Stomach (tissue), 9 donors: ENCODE results near the gene FAT2. TPM values are rescaled to one million over a fixed set of nuclear protein-coding genes. Genes with fewer than 3 reads are reported as not detected.

Experiments used
- DNase-seq, 2 donors: peaks; one replicate each; pipeline versions ENCODE4 v3.0.0 to v3.0.0-alpha.2; 2013 to 2019
- H3K27ac ChIP-seq, 5 donors: fragments of 200-600 bp in 4 of 5; sonication (generic) in 4 of 5; one replicate each; pipeline ENCODE4 v1.5.1; 2013 to 2019; ENCODE audit warnings: mild to moderate bottlenecking in 1 of 5, moderate library complexity in 1 of 5
- H3K27me3 ChIP-seq, 3 donors: fragments of 200-600 bp; sonication (generic); one replicate each; pipeline ENCODE4 v1.5.1; 2017 to 2019; ENCODE audit warnings: mixed run types in 1 of 3
- H3K36me3 ChIP-seq, 4 donors: fragments of 200-600 bp; sonication (generic); 1 replicate in 3 of 4; 2 replicates in 1 of 4; pipeline ENCODE4 v1.5.1; 2016 to 2019
- H3K4me1 ChIP-seq, 4 donors: fragments of 200-600 bp; sonication (generic); one replicate each; pipeline ENCODE4 v1.5.1; 2016 to 2019
- H3K4me3 ChIP-seq, 4 donors: fragments of 200-600 bp; sonication (generic) in 3 of 4; one replicate each; pipeline ENCODE4 v1.5.1; 2016 to 2019; ENCODE audit warnings: mild to moderate bottlenecking in 1 of 4
- H3K9me3 ChIP-seq, 4 donors: fragments of 200-600 bp; sonication (generic); one replicate each; pipeline ENCODE4 v1.5.1; 2016 to 2019
- EP300 ChIP-seq: sonication (generic); formaldehyde crosslinking; IDR thresholded peaks from one replicate; pipeline ENCODE4 v1.6.1; 2017; ENCODE audit warnings: antibody characterized with exemption
- POLR2A ChIP-seq, 4 donors: fragments of 450-650 bp; IDR thresholded peaks; one replicate each; pipeline ENCODE4 v1.6.1; 2016; ENCODE audit warnings: antibody characterized with exemption in 4 of 4, control low read depth in 2 of 4, mild to moderate bottlenecking in 1 of 4, moderate library complexity in 1 of 4
- POLR2AphosphoS5 ChIP-seq, 3 donors: sonication (generic); formaldehyde crosslinking; IDR thresholded peaks; one replicate each; pipeline ENCODE4 v1.6.1; 2016; ENCODE audit warnings: antibody characterized with exemption in 3 of 3
- WGBS, 5 donors: extraction: QIAGEN DNeasy Blood & Tissue Kit in 3 of 5; methylation state at CpG; one replicate each; pipeline versions ENCODE4 v1.1.5 to v1.1.7; 2013 to 2018; 5-methylcytosine and 5-hydroxymethylcytosine counted together
- intact Hi-C: fragments of 100-400 bp; cut with DNase I; formaldehyde crosslinking; loops from one replicate; pipeline ENCODE4 v1.15.1; 2023; ENCODE audit warnings: low total_unique reads
- polyA plus RNA-seq, 3 donors: library from polyadenylated mRNA; stranded (reverse); fragments of 200-250 nt; gene quantifications; one replicate each; pipeline ENCODE4 v1.2.3, GENCODE V29; 2013
- total RNA-seq, 5 donors: library from RNA; depleted of rRNA; stranded (reverse); fragments of >200 nt; gene quantifications; one replicate each; pipeline versions ENCODE4 v1.1.0 to v1.2.3, GENCODE V29; 2014 to 2016
- TF ChIP-seq, protein P1 (sequence below), 7 experiments: fragments of 450-650 bp in 4 of 7; fragments of 200-600 bp in 3 of 7; sonication (generic) in 3 of 7; IDR thresholded peaks; one replicate each; pipeline ENCODE4 v1.5.1; 2016 to 2019; ENCODE audit warnings: antibody characterized with exemption in 7 of 7, control low read depth in 2 of 7, mild to moderate bottlenecking in 1 of 7
- donor health status: healthy with polysubstance abuse.
- donor health status: Bipolar disorder and iron deficiency.
- donor health status: healthy.

FAT2 gene
- total and polyA plus RNA-seq, 8 donors = 0.18 to 16.8 (median 2.5) TPM; not detected in 4

DNA sequence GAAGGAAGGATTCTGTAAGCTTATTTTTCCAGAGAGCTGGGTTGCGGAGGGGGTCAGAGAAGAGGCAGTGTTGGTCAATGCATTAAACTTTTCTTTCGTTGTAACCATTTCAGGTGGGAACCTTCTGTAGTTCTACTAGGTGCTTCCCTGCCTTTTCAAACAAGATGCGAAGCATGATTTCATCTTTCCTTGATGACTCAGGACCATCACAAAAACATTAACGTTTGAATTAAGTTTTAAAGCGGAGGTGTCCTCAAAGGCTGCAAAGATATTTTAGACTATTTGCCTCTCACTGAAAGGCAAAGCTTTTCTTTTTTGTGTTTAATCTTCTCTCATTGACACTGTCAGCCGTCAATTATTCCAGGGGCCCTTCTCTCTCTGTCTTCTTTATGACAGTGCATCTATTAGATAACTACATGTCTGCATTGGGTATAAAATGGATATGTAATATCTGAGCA lies 26.3 kb upstream of the FAT2 start:
- Histone ChIP-seq H3K9me3 (no peaks in the 10 kb centered on the region), H3K27ac (no peak overlapping the region), H3K4me1 (no peaks in the 10 kb centered on the region), H3K27me3 (peaks cover 0 to 55% (median under 1%) of the 10 kb centered on the region in 3 donors), H3K36me3 (no peaks in the 10 kb centered on the region), H3K4me3 (no peak overlapping the region)
- intact Hi-C loops = no loop called here
- 80 to 85% (median 84%) methylated on average over 6 of the region's 6 CpGs for WGBS, 5 donors
- no peak for TF ChIP-seq POLR2A (IDR thresholded peaks at IDR 0.05)
- TF ChIP-seq, protein P1, sequence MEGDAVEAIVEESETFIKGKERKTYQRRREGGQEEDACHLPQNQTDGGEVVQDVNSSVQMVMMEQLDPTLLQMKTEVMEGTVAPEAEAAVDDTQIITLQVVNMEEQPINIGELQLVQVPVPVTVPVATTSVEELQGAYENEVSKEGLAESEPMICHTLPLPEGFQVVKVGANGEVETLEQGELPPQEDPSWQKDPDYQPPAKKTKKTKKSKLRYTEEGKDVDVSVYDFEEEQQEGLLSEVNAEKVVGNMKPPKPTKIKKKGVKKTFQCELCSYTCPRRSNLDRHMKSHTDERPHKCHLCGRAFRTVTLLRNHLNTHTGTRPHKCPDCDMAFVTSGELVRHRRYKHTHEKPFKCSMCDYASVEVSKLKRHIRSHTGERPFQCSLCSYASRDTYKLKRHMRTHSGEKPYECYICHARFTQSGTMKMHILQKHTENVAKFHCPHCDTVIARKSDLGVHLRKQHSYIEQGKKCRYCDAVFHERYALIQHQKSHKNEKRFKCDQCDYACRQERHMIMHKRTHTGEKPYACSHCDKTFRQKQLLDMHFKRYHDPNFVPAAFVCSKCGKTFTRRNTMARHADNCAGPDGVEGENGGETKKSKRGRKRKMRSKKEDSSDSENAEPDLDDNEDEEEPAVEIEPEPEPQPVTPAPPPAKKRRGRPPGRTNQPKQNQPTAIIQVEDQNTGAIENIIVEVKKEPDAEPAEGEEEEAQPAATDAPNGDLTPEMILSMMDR (IDR thresholded peaks at IDR 0.05) = no peak
- no peak for TF ChIP-seq POLR2AphosphoS5 (IDR thresholded peaks at IDR 0.05)
- no peak for TF ChIP-seq EP300
- DNase-seq = no peak

DNA sequence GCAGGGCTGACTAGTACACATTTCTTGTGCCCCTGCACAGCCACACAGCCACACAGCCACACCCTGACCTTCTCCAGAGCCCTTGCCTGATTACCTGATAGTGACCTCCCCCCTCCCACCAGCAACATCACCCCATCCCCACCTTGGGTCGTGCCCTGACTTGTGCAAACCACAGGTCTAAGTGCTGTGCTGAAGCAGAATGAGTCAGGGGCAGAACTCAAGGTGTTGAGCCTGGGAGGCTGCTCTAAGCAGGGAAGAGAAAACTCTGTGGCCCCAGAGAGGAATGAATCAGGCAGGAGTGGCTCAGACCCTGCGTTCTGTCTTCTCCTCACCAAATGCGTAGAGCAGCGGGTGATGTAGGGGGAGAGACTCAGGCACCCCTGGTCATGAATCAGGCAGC lies 24.3 kb upstream of the FAT2 start:
- no peak for DNase-seq
- intact Hi-C loops = no loop called here
- H3K27me3 ChIP-seq = peaks cover 0 to 35% (median 0%) of the 10 kb centered on the region in 3 donors
- no peak overlapping the region for H3K4me3 ChIP-seq
- TF ChIP-seq EP300 (no peak), POLR2AphosphoS5 (IDR thresholded peaks at IDR 0.05) (no peak), POLR2A (IDR thresholded peaks at IDR 0.05) (no peak)
- TF ChIP-seq, protein P1 (IDR thresholded peaks at IDR 0.05) = no peak
- H3K27ac ChIP-seq = no peak overlapping the region
- H3K4me1 ChIP-seq = no peaks in the 10 kb centered on the region
- no peaks in the 10 kb centered on the region for H3K36me3 ChIP-seq
- 45 to 58% (median 53%) methylated on average over 4 of the region's 4 CpGs for WGBS, 5 donors
- no peaks in the 10 kb centered on the region for H3K9me3 ChIP-seq

DNA sequence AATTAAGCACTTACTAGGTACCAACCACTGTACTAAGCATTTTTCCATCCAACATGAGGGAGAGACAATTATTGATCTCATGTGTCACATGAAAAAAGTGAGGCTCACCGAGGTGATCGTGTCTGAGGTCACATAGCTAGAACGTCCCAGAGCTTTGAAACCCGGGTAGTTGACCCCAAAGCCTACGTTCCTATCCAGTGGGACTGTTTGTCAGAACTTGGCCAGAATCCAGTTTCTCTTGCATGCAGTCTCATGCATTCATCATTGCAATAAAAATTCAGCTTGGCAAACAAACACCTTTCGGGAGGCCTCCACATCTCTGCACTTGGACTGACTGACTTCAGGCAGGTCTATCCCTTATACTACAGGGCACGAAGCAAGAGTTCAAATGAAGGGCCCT lies 23.4 kb upstream of the FAT2 start:
- Histone ChIP-seq H3K27ac (no peak overlapping the region), H3K9me3 (no peaks in the 10 kb centered on the region), H3K27me3 (peaks cover 0 to 27% (median 0%) of the 10 kb centered on the region in 3 donors), H3K36me3 (no peaks in the 10 kb centered on the region), H3K4me1 (no peaks in the 10 kb centered on the region), H3K4me3 (no peak overlapping the region)
- TF ChIP-seq POLR2AphosphoS5 (IDR thresholded peaks at IDR 0.05) (no peak), EP300 (no peak), POLR2A (IDR thresholded peaks at IDR 0.05) (no peak)
- TF ChIP-seq, protein P1 (IDR thresholded peaks at IDR 0.05) = no peak
- 60 to 67% (median 62%) methylated on average over 7 of the region's 7 CpGs for WGBS, 5 donors
- intact Hi-C loops = no loop called here
- no peak for DNase-seq

DNA sequence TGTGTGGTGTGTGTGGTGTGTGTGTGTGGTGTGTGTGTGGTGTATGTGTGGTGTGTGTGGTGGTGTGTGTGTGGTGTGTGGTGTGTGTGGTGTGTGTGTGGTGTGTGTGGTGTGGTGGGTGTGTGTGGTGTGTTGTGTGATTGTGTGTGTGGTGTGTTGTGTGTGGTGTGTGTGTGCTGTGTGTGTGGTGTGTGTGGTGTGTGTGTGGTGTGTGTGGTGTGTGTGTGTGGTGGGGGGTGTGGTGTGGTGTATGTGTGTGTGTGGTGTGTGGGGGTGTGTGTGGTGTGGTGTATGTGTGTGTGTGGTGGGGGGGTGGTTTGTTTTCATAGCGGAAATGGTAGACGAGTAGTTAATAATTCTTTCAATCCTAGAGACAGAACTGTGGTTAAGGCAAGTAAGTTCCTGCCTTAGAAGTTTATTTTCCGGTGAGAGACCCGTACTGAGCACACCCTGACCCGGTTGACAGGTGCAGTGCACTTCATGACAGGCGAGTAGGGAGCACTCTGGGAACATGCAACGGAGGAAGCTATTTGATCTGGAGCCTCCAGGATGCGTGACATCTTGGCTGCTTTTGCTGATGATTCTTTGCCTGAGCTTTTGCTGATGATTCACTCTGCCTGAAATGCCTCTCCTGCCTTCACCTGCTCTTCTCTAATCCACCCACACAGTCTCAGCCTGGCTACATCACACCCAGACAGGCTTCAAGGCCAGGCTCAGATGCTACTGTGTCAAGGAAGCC lies 21.7 kb upstream of the FAT2 start:
- DNase-seq = peak in 1 of 2 donors; percentile 31
- no peak for TF ChIP-seq POLR2AphosphoS5 (IDR thresholded peaks at IDR 0.05)
- no peak for TF ChIP-seq POLR2A (IDR thresholded peaks at IDR 0.05)
- TF ChIP-seq EP300 = no peak
- TF ChIP-seq, protein P1 (IDR thresholded peaks at IDR 0.05) = no peak
- no peak overlapping the region for H3K4me3 ChIP-seq
- intact Hi-C loops = no loop called here
- H3K4me1 ChIP-seq = no peaks in the 10 kb centered on the region
- H3K27ac ChIP-seq = no peak overlapping the region
- no peaks in the 10 kb centered on the region for H3K36me3 ChIP-seq
- WGBS, 5 donors = 25 to 31% (median 28%) methylated on average over 8 of the region's 8 CpGs
- H3K27me3 ChIP-seq = peaks cover 0 to 26% (median 0%) of the 10 kb centered on the region in 3 donors
- no peaks in the 10 kb centered on the region for H3K9me3 ChIP-seq
